ENCODE data around the gene HBM.

DNA sequence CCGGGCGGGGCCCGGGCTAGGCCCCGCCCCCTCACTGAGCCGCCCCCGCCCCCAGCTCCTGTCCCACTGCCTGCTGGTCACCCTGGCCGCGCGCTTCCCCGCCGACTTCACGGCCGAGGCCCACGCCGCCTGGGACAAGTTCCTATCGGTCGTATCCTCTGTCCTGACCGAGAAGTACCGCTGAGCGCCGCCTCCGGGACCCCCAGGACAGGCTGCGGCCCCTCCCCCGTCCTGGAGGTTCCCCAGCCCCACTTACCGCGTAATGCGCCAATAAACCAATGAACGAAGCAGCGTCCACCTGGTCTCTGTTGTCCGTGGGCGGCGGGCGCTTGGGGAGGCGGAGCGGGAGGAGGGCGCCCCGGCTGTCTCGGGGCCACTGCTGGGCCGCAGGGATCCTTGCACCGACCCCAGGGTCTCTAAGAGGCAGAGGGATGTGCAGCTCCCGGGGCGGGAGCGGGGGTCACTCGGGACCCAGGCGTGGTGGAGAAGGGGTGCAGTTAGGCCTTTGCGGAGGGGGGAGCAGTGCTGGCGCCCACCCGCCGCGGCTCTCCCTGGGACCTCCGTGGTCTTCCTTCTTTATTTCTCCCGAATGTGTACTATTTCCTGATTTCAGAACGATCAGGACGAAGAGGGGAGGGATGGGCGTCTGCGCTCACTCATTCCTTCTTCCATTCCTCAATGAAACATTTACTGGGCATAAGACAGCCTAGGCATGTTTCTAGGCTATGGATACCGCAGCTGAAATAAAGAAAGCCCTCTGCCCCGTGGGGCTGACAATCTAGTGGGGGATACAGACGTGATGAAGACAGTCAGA lies 11.4 kb upstream of the HBM start:
- TF ChIP-seq CTCF (IDR thresholded peaks at IDR 0.05; ENCODE audit: borderline replicate concordance, extremely low read depth, low read length, poor library complexity, severe bottlenecking) = no peak
- TF ChIP-seq EZH2 (IDR thresholded peaks at IDR 0.05; ENCODE audit: borderline replicate concordance, low read depth, low read length, severe bottlenecking) = no peak
